ENCODE data around the gene FRMD1.

DNA sequence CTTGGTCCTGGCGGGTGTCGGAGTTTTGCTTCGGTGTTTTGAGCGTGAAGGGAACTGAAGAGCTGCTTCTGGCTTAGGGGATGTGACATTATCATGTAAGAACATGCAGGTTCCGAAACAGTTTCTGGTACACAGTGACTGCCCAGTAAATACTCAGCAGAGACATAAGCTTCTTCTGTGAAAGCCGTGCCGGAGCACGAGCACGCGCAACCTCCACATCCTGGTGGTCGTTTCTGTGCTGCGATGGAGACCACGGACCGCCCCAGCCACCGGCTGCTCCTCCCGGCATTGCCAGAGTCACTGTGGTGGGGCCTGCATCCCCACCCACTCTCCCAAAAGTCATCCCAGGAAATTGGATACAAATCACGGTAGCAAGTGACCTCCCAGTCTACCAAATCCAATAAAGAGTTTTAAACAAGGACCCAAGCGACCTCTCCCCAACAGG lies 62.8 kb downstream of the FRMD1 start:
- TF ChIP-seq POLR2AphosphoS5 (IDR thresholded peaks at IDR 0.05; ENCODE audit: low read depth, low read length) (no peak), POLR2A (IDR thresholded peaks at IDR 0.05; ENCODE audit: low read depth, low read length) (no peak)
